ENCODE measurements around the gene SKAP2. TPM values are rescaled to one million over a fixed set of nuclear protein-coding genes. Genes with fewer than 3 reads are reported as not detected.

SKAP2 gene
- polyA plus RNA-seq, 2 of the 4 experiments (the other 2 are of a cell fraction) = 18.7 to 23.0 TPM

- TF ChIP-seq USF2 (IDR thresholded peaks at IDR 0.05) = no peak
These were observed 6.7 kb downstream of the SKAP2 start (continued) for GRCh38 chr7:26857506-26858240.

- Histone ChIP-seq H3K4me1 (peaks cover 9% of the 10 kb centered on the region), H3K27ac (no peak overlapping the region), H3K4me3 (no peak overlapping the region), H3K4me2 (no peak overlapping the region), H3K9me3 (no peaks in the 10 kb centered on the region)
- no peak for DNase-seq (ENCODE audit: low read depth in 1 of 2, low spot score in 1 of 2)
- no peak for TF ChIP-seq NPAS2 (CRISPR knock-in tag; IDR thresholded peaks at IDR 0.05; ENCODE audit: borderline replicate concordance)
- no peak for TF ChIP-seq KDM1A (IDR thresholded peaks at IDR 0.05; ENCODE audit: low read depth)
- no peak for TF ChIP-seq GATA3 (IDR thresholded peaks at IDR 0.05; ENCODE audit: borderline replicate concordance)
- TF ChIP-seq JUN (IDR thresholded peaks at IDR 0.05) = no peak
- no peak for TF ChIP-seq BCL3 (IDR thresholded peaks at IDR 0.05)
- no peak for TF ChIP-seq CTCF (IDR thresholded peaks at IDR 0.05)
- TF ChIP-seq PHF8 (IDR thresholded peaks at IDR 0.05; ENCODE audit: borderline replicate concordance, low read depth) = no peak
- no peak for TF ChIP-seq ESRRA (IDR thresholded peaks at IDR 0.05; ENCODE audit: borderline replicate concordance, low read length)
- ChIA-PET CTCF (interaction anchor here (0.7 to 6.5 kb wide), 7 partner anchors 26 to 304 kb away, joined by 3 to 71 read pairs (median 4); partner anchors contain the start of gene HOXA5), POLR2A (interaction anchor here (1.2 kb wide), 1 partner anchor 286 kb away, joined by 7 read pairs; the partner anchor contains the start of gene HOXA5)
- no peak for FAIRE-seq
- no peak for ATAC-seq
- WGBS (ENCODE audit: missing lambda C conversion rate) = 77% methylated on average over 4 of the region's 4 CpGs
These were observed 7.3 kb downstream of the SKAP2 start for GRCh38 chr7:26857170-26857505.

GRCh38 chr7:26856176-26856985, 8.0 kb downstream of the SKAP2 start:
- FAIRE-seq (no peak), DNase-seq (ENCODE audit: low read depth in 1 of 2, low spot score in 1 of 2) (no peak), ATAC-seq (no peak)
- peaks cover 9% of the 10 kb centered on the region for H3K4me1 ChIP-seq
- CTCF ChIA-PET = interaction anchor here (0.6 to 6.5 kb wide), 10 partner anchors 174 to 324 kb away, joined by 3 to 71 read pairs (median 4); partner anchors contain the start of gene HOXA5
- 55% methylated on average over 3 of the region's 3 CpGs for WGBS (ENCODE audit: missing lambda C conversion rate)
- no peak overlapping the region for H3K4me3 ChIP-seq
- H3K27ac ChIP-seq = no peak overlapping the region
- peak overlapping the region; percentile 6; the same call in 1 of the 3 replicates for H3K4me2 ChIP-seq
- TF ChIP-seq USF2 (IDR thresholded peaks at IDR 0.05) (no peak), CHD4 (IDR thresholded peaks at IDR 0.05; ENCODE audit: borderline replicate concordance) (no peak), TFCP2L1 (CRISPR knock-in tag; IDR thresholded peaks at IDR 0.05) (no peak), BHLHE40 (IDR thresholded peaks at IDR 0.05; ENCODE audit: low read depth, low read length) (no peak), ELK1 (IDR thresholded peaks at IDR 0.05; ENCODE audit: low read depth, low read length) (no peak), SMC3 (IDR thresholded peaks at IDR 0.05) (no peak), ZFP36 (IDR thresholded peaks at IDR 0.05; ENCODE audit: borderline replicate concordance, partially characterized antibody) (no peak), POLR2AphosphoS2 (conservative IDR thresholded peaks at IDR 0.05; ENCODE audit: low read length) (no peak), RNF2 (IDR thresholded peaks at IDR 0.05; ENCODE audit: borderline replicate concordance, low read depth) (no peak), SREBF2 (IDR thresholded peaks at IDR 0.05) (no peak), KDM5A (IDR thresholded peaks at IDR 0.05) (no peak), CBX2 (IDR thresholded peaks at IDR 0.05; ENCODE audit: borderline replicate concordance, low read depth) (no peak), TP53 (CRISPR knock-in tag; IDR thresholded peaks at IDR 0.05) (no peak), EHMT2 (IDR thresholded peaks at IDR 0.05; ENCODE audit: low read depth) (no peak), ATOH8 (CRISPR knock-in tag; IDR thresholded peaks at IDR 0.05; ENCODE audit: low read depth) (no peak)
- no peaks in the 10 kb centered on the region for H3K9me3 ChIP-seq
- POLR2A ChIA-PET = interaction anchor here (2.5 kb wide), 1 partner anchor 8 kb away, joined by 6 read pairs; the partner anchor contains the start of gene SKAP2

Data from A549 (cell line).